Measurements from ENCODE around the gene PRMT2.

GRCh38 chr21:46641656-46642055, 6.2 kb downstream of the PRMT2 start:
- TF ChIP-seq CTCF (IDR thresholded peaks at IDR 0.05) (no peak), POLR2A (IDR thresholded peaks at IDR 0.05) (no peak)

Measured in heart left ventricle (tissue), 13 donors.